K562 (cell line): Measurements from ENCODE around the gene MPIG6B. TPM values are rescaled to one million over a fixed set of nuclear protein-coding genes. Genes with fewer than 3 reads are reported as not detected.

Source experiments
- ATAC-seq: fragments of 200-7000 bp; cut with Tn5 transposase; 3 replicates; pipeline ENCODE4 v1.9.1; 2020; ENCODE audit warnings: moderate library complexity
- BruUV-seq: library from RNA; stranded (reverse); fragments of 400-500 nt; replicated peaks from 2 replicates; lab custom pipeline; 2021; lab: Mats Ljungman, UMichigan
- CTCF ChIA-PET: fragments of 300-600 bp; formaldehyde crosslinking; extraction: SDS; loops from one replicate; lab custom pipeline; 2021; ENCODE audit warnings: low intra/inter-chr PET ratio; lab: Yijun Ruan, JAX
- POLR2A ChIA-PET: fragments of 300-600, 350-650 bp; sonication (Branson Sonifier 250); formaldehyde crosslinking; extraction: SDS; loops from one replicate; lab custom pipeline; 2021; ENCODE audit warnings: antibody characterized with exemption, inconsistent platforms; lab: Yijun Ruan, JAX
- DNase-seq, 4 experiments: peaks; one replicate each; pipeline versions ENCODE4 v3.0.0 to v3.0.0-alpha.2; 2011 to 2018; ENCODE audit warnings: low spot score in 3 of 4, mixed read lengths in 3 of 4; ENCODE audit errors: extremely low read depth in 1 of 4
- FAIRE-seq: peaks from 2 replicates; lab custom pipeline; 2011; peaks lifted over from hg19 to GRCh38; lab: Jason Lieb, UNC
- H2AFZ ChIP-seq: 2 replicates; pipeline ENCODE4 v1.6.0; 2011; ENCODE audit warnings: low read depth, low read length, control low read depth, inconsistent platforms
- H3K27ac ChIP-seq: fragments of 200-600 bp; 3 replicates; pipeline ENCODE4 v1.8.0; 2011; ENCODE audit warnings: low read depth, mild to moderate bottlenecking, control low read depth, inconsistent platforms, low read length, moderate library complexity, mixed read lengths; ENCODE audit errors: extremely low read depth
- H3K27me3 ChIP-seq, 2 experiments: fragments of 300-600 bp in 1 of 2; 2 replicates in 1 of 2; 3 replicates in 1 of 2; pipeline versions ENCODE4 v1.6.0 to v1.8.0; 2011; ENCODE audit warnings: inconsistent platforms in 2 of 2, low read length in 2 of 2, mild to moderate bottlenecking in 1 of 2, mixed read lengths in 1 of 2, moderate library complexity in 1 of 2; ENCODE audit not compliant: control insufficient read depth in 2 of 2, insufficient read depth in 2 of 2
- H3K36me3 ChIP-seq: fragments of 300-600 bp; 3 replicates; pipeline ENCODE4 v1.8.0; 2011; ENCODE audit warnings: mild to moderate bottlenecking, low read length, inconsistent platforms; ENCODE audit not compliant: control insufficient read depth, insufficient read depth
- H3K4me1 ChIP-seq, 2 experiments: fragments of 200-600 bp in 1 of 2; replicated peaks in 1 of 2; 2 replicates in 1 of 2; 3 replicates in 1 of 2; pipeline versions ENCODE4 v1.5.1 to v1.8.0; 2011; ENCODE audit warnings: inconsistent platforms in 2 of 2, low read length in 2 of 2, mild to moderate bottlenecking in 1 of 2, mixed read lengths in 1 of 2, moderate library complexity in 1 of 2; ENCODE audit not compliant: control insufficient read depth in 2 of 2, insufficient read depth in 2 of 2
- H3K4me2 ChIP-seq: 2 replicates; pipeline ENCODE4 v1.6.1; 2011; ENCODE audit warnings: low read length, control low read depth, inconsistent platforms, mixed read lengths; ENCODE audit not compliant: insufficient read depth
- H3K4me3 ChIP-seq: fragments of 200-600 bp; sonication (generic), shearing (Covaris generic); 2 replicates; pipeline ENCODE4 v1.5.1; 2016; ENCODE audit warnings: control low read depth, inconsistent platforms
- H3K79me2 ChIP-seq: fragments of 200-600 bp; 3 replicates; pipeline ENCODE4 v1.8.0; 2011; ENCODE audit warnings: low read length, inconsistent platforms; ENCODE audit not compliant: control insufficient read depth, insufficient read depth
- H3K9ac ChIP-seq, 2 experiments: 2 replicates each; pipeline versions ENCODE4 v1.6.0 to v1.6.1; 2011; ENCODE audit warnings: low read depth in 2 of 2, low read length in 2 of 2, control low read depth in 1 of 2, inconsistent platforms in 1 of 2, mild to moderate bottlenecking in 1 of 2, mixed read lengths in 1 of 2; ENCODE audit not compliant: insufficient read depth in 1 of 2
- H3K9me1 ChIP-seq: one replicate; pipeline ENCODE4 v1.6.0; 2011; ENCODE audit warnings: inconsistent platforms, mild to moderate bottlenecking, low read length, moderate library complexity; ENCODE audit not compliant: control insufficient read depth, insufficient read depth
- H3K9me3 ChIP-seq: replicated peaks from 2 replicates; pipeline ENCODE4 v1.5.1; 2011; ENCODE audit warnings: low read depth, low read length, inconsistent platforms; ENCODE audit not compliant: control insufficient read depth, insufficient read depth
- H4K20me1 ChIP-seq: replicated peaks from 2 replicates; pipeline ENCODE4 v1.6.1; 2011; ENCODE audit warnings: low read length, inconsistent platforms, mixed read lengths; ENCODE audit not compliant: control insufficient read depth, insufficient read depth
- CREB1 ChIP-seq, 2 experiments: sonication (generic) in 1 of 2; formaldehyde crosslinking in 1 of 2; IDR thresholded peaks; 2 replicates each; pipeline versions ENCODE4 v1.6.1 to v1.8.0; 2012 to 2022; ENCODE audit warnings: inconsistent platforms in 1 of 2, mild to moderate bottlenecking in 1 of 2, missing genetic modification reagents in 1 of 2, moderate library complexity in 1 of 2
- CSDE1 ChIP-seq, 2 experiments: fragments of 450-650 bp; IDR thresholded peaks; 2 replicates each; pipeline ENCODE4 v1.6.1; 2016; ENCODE audit warnings: mild to moderate bottlenecking in 1 of 2
- GABPB1 ChIP-seq: sonication (generic); formaldehyde crosslinking; IDR thresholded peaks from 2 replicates; pipeline ENCODE4 v1.8.0; 2022; ENCODE audit warnings: mild to moderate bottlenecking, missing genetic modification reagents
- IRF2 ChIP-seq: sonication (generic); formaldehyde crosslinking; IDR thresholded peaks from 2 replicates; pipeline ENCODE4 v1.8.1; 2022; ENCODE audit warnings: mild to moderate bottlenecking, missing genetic modification reagents
- JUN ChIP-seq, 2 experiments: sonication (generic) in 1 of 2; formaldehyde crosslinking in 1 of 2; IDR thresholded peaks; 2 replicates each; pipeline versions ENCODE4 v1.6.1 to v1.8.0; 2012 to 2022; ENCODE audit warnings: borderline replicate concordance in 2 of 2, mild to moderate bottlenecking in 2 of 2, improper control_type of control experiment in 1 of 2, low read depth in 1 of 2, low read length in 1 of 2, missing genetic modification reagents in 1 of 2
- NFE2L1 ChIP-seq: fragments of 450-650 bp; IDR thresholded peaks from 2 replicates; pipeline ENCODE4 v1.6.1; 2016; ENCODE audit warnings: missing genetic modification characterization, low read depth, mild to moderate bottlenecking, missing compliant biosample characterization, moderate library complexity, borderline replicate concordance
- RB1 ChIP-seq: fragments of 450-650 bp; IDR thresholded peaks from 2 replicates; pipeline ENCODE4 v1.6.1; 2017; ENCODE audit warnings: low read depth, mild to moderate bottlenecking
- SP2 ChIP-seq: IDR thresholded peaks from 2 replicates; pipeline ENCODE4 v1.6.1; 2011; ENCODE audit warnings: mild to moderate bottlenecking, low read depth, low read length, moderate library complexity; ENCODE audit not compliant: poor library complexity, severe bottlenecking; ENCODE audit errors: extremely low read depth
- SREBF1 ChIP-seq: fragments of 150-350 bp; IDR thresholded peaks from 2 replicates; pipeline ENCODE4 v1.6.1; 2014; ENCODE audit warnings: antibody characterized with exemption, low read depth, low read length, borderline replicate concordance
- SUPT5H ChIP-seq: fragments of 450-650 bp; IDR thresholded peaks from 2 replicates; pipeline ENCODE4 v1.6.1; 2016
- TAF7 ChIP-seq: fragments of 450-650 bp; IDR thresholded peaks from 2 replicates; pipeline ENCODE4 v1.6.1; 2016; ENCODE audit warnings: missing genetic modification characterization, missing compliant biosample characterization
- ZBTB1 ChIP-seq: sonication (generic); formaldehyde crosslinking; IDR thresholded peaks from 2 replicates; pipeline ENCODE4 v1.8.1; 2023; ENCODE audit warnings: missing genetic modification reagents, low read depth, mild to moderate bottlenecking, borderline replicate concordance
- ZBTB49 ChIP-seq: sonication (generic); formaldehyde crosslinking; IDR thresholded peaks from 2 replicates; pipeline ENCODE4 v1.8.0; 2022; ENCODE audit warnings: missing genetic modification reagents, mild to moderate bottlenecking, borderline replicate concordance
- ZNF282 ChIP-seq: sonication (generic); formaldehyde crosslinking; IDR thresholded peaks from 2 replicates; pipeline ENCODE4 v1.8.1; 2023; ENCODE audit warnings: missing genetic modification reagents
- ZNF699 ChIP-seq: fragments of 250-450 bp; sonication (Bioruptor Pico); IDR thresholded peaks from 2 replicates; pipeline ENCODE4 v1.8.0; 2021; ENCODE audit warnings: mild to moderate bottlenecking, moderate library complexity; ENCODE audit not compliant: insufficient replicate concordance
- WGBS: fragments of 100-300 bp; shearing (Covaris generic); methylation state at CpG from one replicate; pipeline ENCODE4 v1.1.6; 2016; ENCODE audit warnings: low coverage, mixed read lengths; ENCODE audit not compliant: insufficient coverage; ENCODE audit errors: missing lambda C conversion rate; 5-methylcytosine and 5-hydroxymethylcytosine counted together
- in situ Hi-C: fragments of 300-500 bp; cut with MboI; formaldehyde crosslinking; loops from 4 replicates; pipeline ENCODE4 v1.15.0; 2018; ENCODE audit warnings: inconsistent platforms, mixed read lengths
- intact Hi-C: fragments of 100-400 bp; cut with micrococcal nuclease; formaldehyde crosslinking; loops from 2 replicates; pipeline ENCODE4 v1.14.2; 2022
- polyA plus RNA-seq, 8 experiments: library from polyadenylated mRNA; depleted of rRNA in 4 of 8; stranded (reverse) in 5 of 8; unstranded in 3 of 8; fragments of >200 nt; fragmentation: Nextera tagmentation in 2 of 8; fragmentation: Illumina TruSeq in 1 of 8; extraction: Ambion mirVana in 2 of 8; extraction: Trizol in 1 of 8; gene quantifications; 2 replicates each; pipeline versions ENCODE4 v1.2.1 to v1.2.3, GENCODE V29; 2011 to 2014; ENCODE audit warnings: inconsistent platforms in 1 of 8, missing spikeins in 1 of 8
- total RNA-seq, 7 experiments: library from RNA; depleted of rRNA in 6 of 7; stranded (reverse); fragments of >200 nt in 6 of 7; fragmentation: Illumina TruSeq in 2 of 7; extraction: Trizol in 2 of 7; gene quantifications; 2 replicates each; pipeline versions ENCODE4 v1.2.1 to v1.2.3, GENCODE V29; 2011 to 2021; ENCODE audit warnings: low replicate concordance in 1 of 7
- TF ChIP-seq, protein P1 (sequence below): sonication (generic); formaldehyde crosslinking; IDR thresholded peaks from 2 replicates; pipeline ENCODE4 v1.8.1; 2023; ENCODE audit warnings: mild to moderate bottlenecking, missing genetic modification reagents

The MPIG6B gene
- total and polyA plus RNA-seq, 9 of the 15 experiments (the other 6 are each of a cell fraction or from before 2014, with no cell fraction given): 0.11 to 1.2 (median 0.28) TPM; not detected in 1

DNA sequence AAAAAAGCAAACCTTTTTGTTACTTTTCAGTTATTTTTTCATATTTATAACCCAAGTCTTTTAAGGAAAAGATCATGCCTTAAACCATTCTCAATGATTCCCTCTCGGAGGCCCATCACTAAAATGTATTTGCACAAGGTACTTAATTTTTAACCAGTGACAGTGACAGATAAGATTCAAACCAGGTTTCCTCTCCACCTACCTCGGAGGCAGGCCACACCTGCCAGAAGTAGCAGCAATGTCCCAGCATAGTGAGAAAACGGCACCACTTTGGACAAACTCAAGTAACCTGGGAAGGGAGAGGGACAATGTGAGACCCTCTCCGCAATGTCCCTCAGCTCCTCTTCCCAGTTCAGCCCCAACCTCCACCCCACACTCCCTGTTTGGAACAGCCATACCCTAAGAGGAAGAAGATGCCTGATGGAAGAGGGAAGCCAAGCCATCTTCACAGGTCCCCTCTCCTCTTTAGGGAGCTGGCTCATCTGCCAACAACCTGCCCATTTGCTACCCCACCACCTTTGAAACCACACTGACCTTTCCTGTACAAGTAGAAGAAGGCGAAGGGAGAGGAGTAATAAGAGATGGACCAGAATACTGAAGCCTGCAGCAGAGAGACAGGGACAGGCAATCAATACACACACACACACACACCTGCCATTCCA, 22.3 kb upstream of the MPIG6B start:
- WGBS: 73% methylated on average over 5 of the region's 5 CpGs
- no peak for TF ChIP-seq RB1
- TF ChIP-seq GABPB1 (CRISPR knock-in tag): 0 out of 2 replicates have a peak, but pooled peaks have one; percentile 16
- no peak for TF ChIP-seq CREB1 (IDR thresholded peaks at IDR 0.05)
- TF ChIP-seq CREB1 (CRISPR knock-in tag; IDR thresholded peaks at IDR 0.05): no peak
- peak; percentile 60; the same call in 1 of the 2 replicates for TF ChIP-seq IRF2
- no peak for TF ChIP-seq ZNF282 (CRISPR knock-in tag)
- no peak for TF ChIP-seq JUN (IDR thresholded peaks at IDR 0.05; ENCODE audit: borderline replicate concordance, low read depth, low read length)
- no peak for TF ChIP-seq JUN (CRISPR knock-in tag; IDR thresholded peaks at IDR 0.05; ENCODE audit: borderline replicate concordance)
- TF ChIP-seq, protein P1, sequence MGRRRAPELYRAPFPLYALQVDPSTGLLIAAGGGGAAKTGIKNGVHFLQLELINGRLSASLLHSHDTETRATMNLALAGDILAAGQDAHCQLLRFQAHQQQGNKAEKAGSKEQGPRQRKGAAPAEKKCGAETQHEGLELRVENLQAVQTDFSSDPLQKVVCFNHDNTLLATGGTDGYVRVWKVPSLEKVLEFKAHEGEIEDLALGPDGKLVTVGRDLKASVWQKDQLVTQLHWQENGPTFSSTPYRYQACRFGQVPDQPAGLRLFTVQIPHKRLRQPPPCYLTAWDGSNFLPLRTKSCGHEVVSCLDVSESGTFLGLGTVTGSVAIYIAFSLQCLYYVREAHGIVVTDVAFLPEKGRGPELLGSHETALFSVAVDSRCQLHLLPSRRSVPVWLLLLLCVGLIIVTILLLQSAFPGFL (CRISPR knock-in tag): peak; percentile 42; the same call in 1 of the 2 replicates
- TF ChIP-seq ZBTB1 (CRISPR knock-in tag): 0 out of 2 replicates have a peak, but pooled peaks have one; percentile 46
- 0 out of 2 replicates have a peak, but pooled peaks have one; percentile 23 for TF ChIP-seq SREBF1
- TF ChIP-seq TAF7 (tag): 0 out of 2 replicates have a peak, but pooled peaks have one; percentile 13
- no peak for TF ChIP-seq NFE2L1 (tag)
- TF ChIP-seq CSDE1 (IDR thresholded peaks at IDR 0.05): peak in 1 of 2 experiments; percentile 37; a peak in 1 of 4 replicates
- no peak for TF ChIP-seq ZNF699
- peak; percentile 29; the same call in 1 of the 2 replicates for TF ChIP-seq SUPT5H
- 0 out of 2 replicates have a peak, but pooled peaks have one; percentile 26 for TF ChIP-seq ZBTB49 (CRISPR knock-in tag)
- TF ChIP-seq SP2: peak; percentile 13

More for the DNA sequence above, 22.3 kb upstream of the MPIG6B start:
- FAIRE-seq (no peak), DNase-seq (no peak), ATAC-seq (no peak)
- H3K4me2 ChIP-seq: peak overlapping the region; percentile 87
- peaks cover 5% of the 10 kb centered on the region for H3K9me1 ChIP-seq
- in situ Hi-C loops: no loop called here
- intact Hi-C loops: no loop called here
- H3K27me3 ChIP-seq: no peaks in the 10 kb centered on the region
- peak overlapping the region; percentile 14; the same call in 1 of the 3 replicates for H3K27ac ChIP-seq
- no TSS peak for BruUV-seq
- POLR2A ChIA-PET: interaction anchor here (0.6 to 9.7 kb wide), 6 partner anchors 9 to 38 kb away, joined by 3 to 158 read pairs (median 11); partner anchors contain the start of genes CSNK2B, GPANK1 and MSH5
- CTCF ChIA-PET: no interaction called here
- no peaks in the 10 kb centered on the region for H3K9me3 ChIP-seq
- peaks cover 54% of the 10 kb centered on the region for H3K79me2 ChIP-seq
- no peak overlapping the region for H2AFZ ChIP-seq
- H4K20me1 ChIP-seq: no peaks in the 10 kb centered on the region; the same call in 1 of the 2 replicates
- peaks cover 54% of the 10 kb centered on the region for H3K36me3 ChIP-seq
- peaks cover 15 to 22% of the 10 kb centered on the region in 2 experiments for H3K4me1 ChIP-seq
- H3K4me3 ChIP-seq: no peak overlapping the region
- peak overlapping the region; percentile 32 to 93; a peak in 2 of 4 replicates for H3K9ac ChIP-seq
